ENCODE results near the gene SDC3.
"Not testable (repeated sequence)": the region's sequence is repeated elsewhere in the genome, so short reads cannot be mapped to it uniquely, and the experiment has no call there.

DNA sequence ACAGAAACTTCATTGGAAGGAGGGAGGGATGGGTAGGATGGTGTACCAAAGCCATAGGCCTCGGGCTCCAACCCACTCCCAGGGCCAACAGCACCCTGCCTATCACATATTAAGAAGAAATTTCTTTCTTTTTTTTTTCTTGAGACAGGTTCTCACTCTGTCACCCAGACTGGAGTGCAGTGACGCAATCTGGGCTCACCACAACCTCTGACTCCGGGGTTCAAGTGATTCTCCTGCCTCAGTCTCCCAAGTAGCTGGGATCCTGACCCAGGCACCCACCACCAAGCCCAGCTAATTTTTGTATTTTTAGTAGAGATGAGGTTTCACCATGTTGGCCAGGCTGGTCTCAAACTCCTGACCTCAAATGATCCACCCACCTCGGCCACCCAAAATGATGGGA lies 40.5 kb downstream of the SDC3 start:
- TF ChIP-seq, protein P1, sequence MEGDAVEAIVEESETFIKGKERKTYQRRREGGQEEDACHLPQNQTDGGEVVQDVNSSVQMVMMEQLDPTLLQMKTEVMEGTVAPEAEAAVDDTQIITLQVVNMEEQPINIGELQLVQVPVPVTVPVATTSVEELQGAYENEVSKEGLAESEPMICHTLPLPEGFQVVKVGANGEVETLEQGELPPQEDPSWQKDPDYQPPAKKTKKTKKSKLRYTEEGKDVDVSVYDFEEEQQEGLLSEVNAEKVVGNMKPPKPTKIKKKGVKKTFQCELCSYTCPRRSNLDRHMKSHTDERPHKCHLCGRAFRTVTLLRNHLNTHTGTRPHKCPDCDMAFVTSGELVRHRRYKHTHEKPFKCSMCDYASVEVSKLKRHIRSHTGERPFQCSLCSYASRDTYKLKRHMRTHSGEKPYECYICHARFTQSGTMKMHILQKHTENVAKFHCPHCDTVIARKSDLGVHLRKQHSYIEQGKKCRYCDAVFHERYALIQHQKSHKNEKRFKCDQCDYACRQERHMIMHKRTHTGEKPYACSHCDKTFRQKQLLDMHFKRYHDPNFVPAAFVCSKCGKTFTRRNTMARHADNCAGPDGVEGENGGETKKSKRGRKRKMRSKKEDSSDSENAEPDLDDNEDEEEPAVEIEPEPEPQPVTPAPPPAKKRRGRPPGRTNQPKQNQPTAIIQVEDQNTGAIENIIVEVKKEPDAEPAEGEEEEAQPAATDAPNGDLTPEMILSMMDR (IDR thresholded peaks at IDR 0.05; ENCODE audit: borderline replicate concordance, extremely low read depth, low read length, poor library complexity, severe bottlenecking): not testable (repeated sequence)
- TF ChIP-seq EZH2 (IDR thresholded peaks at IDR 0.05; ENCODE audit: borderline replicate concordance, low read depth, low read length, severe bottlenecking): not testable (repeated sequence)
